GM21825 (cell line): ENCODE measurements around the gene CEBPB.
"Not testable (repeated sequence)": the region's sequence is repeated elsewhere in the genome, so short reads cannot be mapped to it uniquely, and the experiment has no call there.

Source experiments
- ATAC-seq: cut with Tn5 transposase; IDR thresholded peaks from one replicate; pipeline ENCODE4 v1.9.1; 2021; ENCODE audit warnings: mild to moderate bottlenecking, moderate library complexity; ENCODE audit not compliant: unreplicated experiment

CEBPB gene

GRCh38 chr20:50192364-50193198, 2.0 kb downstream of the CEBPB start:
- no peak for ATAC-seq

DNA sequence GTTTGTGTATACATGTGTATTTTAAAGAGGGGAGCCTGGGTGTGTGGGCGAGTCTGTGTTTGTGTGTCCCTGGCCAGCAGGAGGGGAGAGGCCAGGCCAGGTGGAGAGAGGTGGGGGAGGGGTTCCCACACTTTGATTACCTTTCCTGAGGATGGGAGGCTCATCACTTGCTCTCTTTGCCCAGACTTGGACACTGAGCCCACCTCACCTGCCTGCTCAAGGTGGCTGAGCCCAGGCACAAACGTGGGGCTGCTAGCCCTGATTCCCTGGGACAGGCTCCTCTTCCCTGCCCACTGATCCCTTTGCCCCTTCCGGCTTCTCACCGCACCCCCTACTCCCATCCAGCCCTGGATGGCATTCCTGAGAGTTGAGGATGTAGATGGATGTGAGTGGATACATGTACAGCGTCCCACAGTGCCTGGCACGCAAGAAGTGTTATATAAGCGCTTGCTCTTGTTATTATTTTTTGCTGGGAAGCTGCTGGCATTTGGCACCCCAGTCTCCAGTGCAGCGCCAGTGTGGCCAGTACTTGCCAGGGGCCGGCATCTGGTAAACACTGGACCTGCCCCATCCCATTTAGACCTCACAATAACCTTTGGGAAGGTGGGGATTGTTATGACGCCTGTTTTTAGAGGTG, 2.7 kb downstream of the CEBPB start:
- ATAC-seq: no peak

- no peak for ATAC-seq
Measured at GRCh38 chr20:50193836-50194421, 3.3 kb downstream of the CEBPB start.

GRCh38 chr20:50194422-50194830, 3.8 kb downstream of the CEBPB start:
- no peak for ATAC-seq

- ATAC-seq: no peak
Measured at GRCh38 chr20:50194831-50195523, 4.3 kb downstream of the CEBPB start.

- no peak for ATAC-seq
Measured at GRCh38 chr20:50195524-50196120, 5.0 kb downstream of the CEBPB start.

DNA sequence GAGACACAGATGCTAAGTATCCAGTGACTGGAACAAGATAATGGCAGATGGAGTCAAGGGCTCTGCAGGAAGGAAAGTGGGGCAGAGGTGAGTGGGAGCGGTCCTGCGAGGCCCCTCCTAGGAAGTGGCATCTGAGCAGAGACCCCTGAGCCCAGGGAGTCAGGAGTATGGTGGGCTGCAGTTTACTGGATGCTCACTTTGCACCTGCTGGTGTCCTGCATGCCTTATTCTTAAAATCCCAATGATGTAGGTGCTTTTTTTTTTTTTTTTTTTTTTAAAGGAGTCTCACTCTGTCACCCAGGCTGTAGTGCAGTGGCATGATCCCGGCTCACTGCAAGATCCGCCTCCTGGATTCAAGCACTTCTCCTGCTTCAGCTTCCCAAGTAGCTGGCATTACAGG, 5.6 kb downstream of the CEBPB start:
- no peak for ATAC-seq

GRCh38 chr20:50196896-50197295, 6.3 kb downstream of the CEBPB start:
- ATAC-seq: no peak

- no peak for ATAC-seq
Measured at GRCh38 chr20:50197463-50198179, 7.0 kb downstream of the CEBPB start.

- no peak for ATAC-seq
Measured at GRCh38 chr20:50198180-50198666, 7.6 kb downstream of the CEBPB start.

DNA sequence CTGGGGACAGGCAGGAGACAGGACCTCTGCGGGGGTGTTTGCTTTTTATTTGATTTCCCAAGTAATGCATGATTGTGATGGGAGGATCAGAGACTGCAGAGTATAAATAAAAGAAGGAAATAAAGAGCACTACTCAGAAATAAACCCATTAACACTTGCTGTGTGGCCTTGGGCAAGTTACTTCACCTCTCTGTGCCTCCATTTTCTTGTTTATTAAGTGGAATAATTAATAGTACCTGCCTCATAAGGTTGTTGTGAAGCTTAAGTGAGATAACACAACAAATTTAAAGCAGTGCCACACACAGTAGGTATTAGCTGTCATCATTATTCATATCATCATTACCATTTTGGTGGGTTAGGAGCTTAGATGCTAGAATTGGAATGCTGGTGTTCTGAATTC, 8.1 kb downstream of the CEBPB start:
- no peak for ATAC-seq

DNA sequence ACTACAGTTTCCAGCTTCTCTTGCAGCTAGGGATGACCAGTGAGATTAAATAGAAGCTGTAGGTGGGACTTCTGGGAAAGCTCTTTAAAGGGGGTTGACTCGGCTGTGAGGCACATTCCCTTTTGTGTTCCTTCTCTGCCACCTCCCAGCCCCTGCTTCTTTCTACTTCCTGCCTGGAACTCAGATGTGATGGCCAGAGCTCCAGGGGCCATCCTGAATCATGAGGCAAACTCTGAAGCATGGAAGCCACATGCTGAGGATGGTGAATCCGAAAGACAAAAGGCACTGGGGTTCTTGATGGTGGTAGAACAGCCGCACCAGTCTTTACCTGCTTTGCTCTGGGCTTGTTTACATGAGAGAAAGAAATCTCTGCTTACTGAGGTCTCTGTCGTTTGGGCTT, 9.1 kb downstream of the CEBPB start:
- ATAC-seq: no peak

DNA sequence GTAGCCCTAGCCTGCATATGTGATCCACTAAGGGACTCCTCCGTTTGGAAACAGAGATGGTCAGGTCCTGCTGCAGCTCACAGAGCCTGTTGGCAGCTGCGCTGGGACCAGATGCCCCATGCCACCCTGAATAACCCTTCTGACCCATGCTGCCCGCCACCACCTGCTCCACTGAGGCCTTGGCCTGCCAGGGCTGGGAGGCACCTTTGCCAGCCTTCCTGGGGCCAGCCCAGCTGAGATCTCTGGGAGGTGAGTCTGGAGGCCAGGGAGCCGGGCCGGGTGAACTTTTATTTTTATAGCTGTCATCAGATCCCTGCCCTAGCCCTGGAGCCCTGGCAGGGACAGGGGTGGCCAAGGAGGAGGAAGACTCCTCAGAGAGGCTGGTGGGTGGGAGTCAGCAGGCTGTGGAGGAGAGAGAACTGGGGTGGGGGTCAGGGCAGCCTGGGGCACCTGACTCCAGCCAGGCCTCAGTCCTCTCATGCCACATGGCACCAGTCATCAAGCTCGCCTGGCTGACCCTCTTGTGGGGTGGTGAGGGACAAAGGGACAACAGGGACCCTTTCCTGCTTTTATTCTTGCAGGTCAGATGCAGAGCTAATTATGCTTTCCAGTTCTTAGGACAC, 10.0 kb downstream of the CEBPB start:
- no peak for ATAC-seq

DNA sequence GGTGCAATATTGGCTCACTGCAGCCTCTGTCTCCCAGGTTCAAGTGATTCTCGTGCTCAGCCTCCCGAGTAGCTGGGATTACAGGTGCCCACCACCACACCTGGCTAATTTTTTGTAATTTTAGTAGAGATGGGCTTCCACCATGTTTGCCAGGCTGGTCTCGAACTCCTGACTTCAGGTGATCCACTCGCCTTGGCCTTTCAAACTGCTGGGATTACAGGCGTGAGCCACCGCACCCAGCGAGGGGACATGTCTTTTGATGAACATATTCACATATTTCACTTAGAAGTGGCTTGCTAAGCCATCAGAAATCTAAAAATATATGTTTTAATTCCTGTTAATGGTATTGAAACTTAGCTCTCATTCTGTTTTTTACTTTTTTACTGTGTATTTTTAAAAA, 11.1 kb downstream of the CEBPB start:
- ATAC-seq: not testable (repeated sequence)

GRCh38 chr20:50202677-50203076, 12.0 kb downstream of the CEBPB start:
- ATAC-seq: no peak

DNA sequence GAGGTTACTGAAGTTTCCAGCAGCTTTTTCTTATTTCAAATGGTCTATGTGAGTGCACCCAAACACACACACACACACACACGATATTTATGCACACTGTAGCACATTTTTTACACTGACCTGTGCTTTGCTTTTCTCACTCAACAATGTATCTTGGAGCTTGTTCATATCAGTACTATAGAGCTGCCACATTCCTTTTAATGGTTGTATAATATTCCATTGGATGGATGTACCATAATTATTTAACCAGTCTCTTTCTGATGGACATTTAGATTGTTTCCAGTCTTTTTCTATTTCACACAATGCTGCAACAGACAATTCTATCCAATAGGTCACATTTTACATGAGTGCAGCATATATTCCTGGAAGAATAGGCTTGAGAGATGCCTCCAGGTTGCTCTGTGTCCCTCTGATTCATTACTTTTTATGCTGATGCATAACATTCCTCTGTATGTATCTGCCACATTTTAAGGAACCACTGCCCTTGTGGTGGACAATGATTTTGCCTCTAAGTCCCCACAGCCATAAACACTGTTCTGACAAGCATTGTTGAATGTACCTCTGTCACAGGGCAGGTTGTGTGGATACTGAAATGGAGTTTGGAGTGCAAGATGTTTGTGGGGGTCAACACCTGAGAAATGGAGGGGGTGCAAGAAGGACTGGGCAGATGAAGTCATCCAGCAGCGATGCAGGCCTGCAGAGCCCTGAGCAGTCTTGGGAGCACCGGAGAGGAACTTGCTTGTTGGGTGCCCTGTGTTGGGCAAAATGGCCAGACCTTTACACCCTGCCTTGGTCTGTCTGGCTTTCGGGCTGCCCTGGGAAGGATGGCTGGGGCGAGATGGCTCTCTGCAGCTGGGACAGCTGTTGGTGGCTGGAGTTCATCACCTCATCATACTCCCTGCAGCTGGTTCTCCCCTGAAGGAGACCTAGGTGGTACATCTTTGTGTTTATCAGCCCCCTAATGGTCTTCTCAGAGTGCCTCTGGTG, 13.6 kb downstream of the CEBPB start:
- ATAC-seq: no peak

DNA sequence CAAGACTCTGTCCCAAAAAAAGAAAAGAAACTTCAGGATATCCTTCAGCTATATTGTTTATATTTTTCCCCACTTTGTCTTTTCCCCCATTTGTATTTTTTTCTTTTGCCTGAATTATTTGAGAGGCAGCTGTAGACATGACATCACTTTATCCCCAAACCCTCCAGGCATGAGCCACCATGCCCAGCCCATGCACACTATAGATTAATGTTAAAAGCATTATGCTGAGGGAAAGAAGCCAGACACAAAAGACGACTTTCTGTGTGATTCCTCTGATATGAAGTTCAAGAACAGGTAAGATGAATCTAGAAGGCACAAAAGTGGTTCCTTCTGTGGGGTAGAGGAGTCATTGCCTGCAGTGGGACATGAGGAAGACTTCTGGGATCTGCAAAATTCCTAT, 16.4 kb downstream of the CEBPB start:
- ATAC-seq: no peak

- no peak for ATAC-seq
Measured at GRCh38 chr20:50208085-50208491, 17.5 kb downstream of the CEBPB start.

DNA sequence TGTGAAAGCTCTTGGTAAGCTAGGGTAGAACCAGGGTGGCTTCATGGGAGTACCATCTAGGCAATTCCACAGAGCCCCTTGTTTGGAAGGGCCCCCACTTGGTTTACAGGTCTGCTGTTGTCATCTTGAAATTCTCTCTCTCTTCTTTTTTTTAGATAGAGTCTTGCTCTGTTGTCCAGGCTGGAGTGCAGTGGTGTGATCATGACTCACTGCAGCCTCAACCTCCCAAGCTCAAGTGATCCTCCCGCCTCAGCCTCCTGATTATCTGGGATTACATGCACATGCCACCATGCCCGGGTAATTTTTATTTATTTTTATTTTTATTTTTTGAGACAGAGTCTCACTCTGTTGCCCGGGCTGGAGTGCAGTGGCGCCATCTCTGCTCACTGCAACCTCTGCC, 18.2 kb downstream of the CEBPB start:
- ATAC-seq: not testable (repeated sequence)
